Type B pancreatic cell (in vitro differentiated cells): ENCODE measurements around the gene PHF2. TPM values are rescaled to one million over a fixed set of nuclear protein-coding genes. Genes with fewer than 3 reads are reported as not detected.

Source experiments
- DNase-seq: peaks from one replicate; pipeline ENCODE4 v3.0.0; 2021; ENCODE audit warnings: mixed read lengths; ENCODE audit not compliant: unreplicated experiment; ENCODE audit errors: extremely low spot score
- H3K27ac Mint-ChIP-seq: 2 replicates; pipeline ENCODE4 v1.8.0; 2021; ENCODE audit warnings: mild to moderate bottlenecking, mixed read lengths
- H3K27me3 Mint-ChIP-seq: 2 replicates; pipeline ENCODE4 v1.8.0; 2021; ENCODE audit warnings: mixed read lengths
- H3K36me3 Mint-ChIP-seq: 2 replicates; pipeline ENCODE4 v1.8.0; 2021; ENCODE audit warnings: mixed read lengths
- H3K4me1 Mint-ChIP-seq: one replicate; pipeline ENCODE4 v1.8.0; 2021; ENCODE audit warnings: mixed read lengths; ENCODE audit not compliant: unreplicated experiment
- H3K4me3 Mint-ChIP-seq: 2 replicates; pipeline ENCODE4 v1.8.0; 2021; ENCODE audit warnings: mild to moderate bottlenecking, mixed read lengths
- H3K9me3 Mint-ChIP-seq: 2 replicates; pipeline ENCODE4 v1.8.0; 2021; ENCODE audit warnings: mixed read lengths
- CTCF ChIP-seq: fragments of 200-600 bp; sonication (generic); conservative IDR thresholded peaks from 2 replicates; pipeline ENCODE4 v1.5.0; 2021; ENCODE audit warnings: antibody characterized with exemption, mild to moderate bottlenecking
- total RNA-seq: library from RNA; stranded (reverse); gene quantifications from 2 replicates; pipeline ENCODE4 v1.2.1, GENCODE V29; 2021; ENCODE audit warnings: low replicate concordance

Gene PHF2
- total RNA-seq, 1 donor from 2014 or later, result 34.7 TPM

- H3K4me1 Mint-ChIP-seq, result no peaks in the 10 kb centered on the region
- no peak overlapping the region for H3K27ac Mint-ChIP-seq
- H3K27me3 Mint-ChIP-seq, result no peaks in the 10 kb centered on the region
- no peaks in the 10 kb centered on the region for H3K9me3 Mint-ChIP-seq
- DNase-seq, result peak; percentile 59
- H3K4me3 Mint-ChIP-seq, result no peak overlapping the region
- H3K36me3 Mint-ChIP-seq, result no peaks in the 10 kb centered on the region
- no peak for TF ChIP-seq CTCF
Measured at GRCh38 chr9:93674580-93675335, 98.4 kb downstream of the PHF2 start.

DNA sequence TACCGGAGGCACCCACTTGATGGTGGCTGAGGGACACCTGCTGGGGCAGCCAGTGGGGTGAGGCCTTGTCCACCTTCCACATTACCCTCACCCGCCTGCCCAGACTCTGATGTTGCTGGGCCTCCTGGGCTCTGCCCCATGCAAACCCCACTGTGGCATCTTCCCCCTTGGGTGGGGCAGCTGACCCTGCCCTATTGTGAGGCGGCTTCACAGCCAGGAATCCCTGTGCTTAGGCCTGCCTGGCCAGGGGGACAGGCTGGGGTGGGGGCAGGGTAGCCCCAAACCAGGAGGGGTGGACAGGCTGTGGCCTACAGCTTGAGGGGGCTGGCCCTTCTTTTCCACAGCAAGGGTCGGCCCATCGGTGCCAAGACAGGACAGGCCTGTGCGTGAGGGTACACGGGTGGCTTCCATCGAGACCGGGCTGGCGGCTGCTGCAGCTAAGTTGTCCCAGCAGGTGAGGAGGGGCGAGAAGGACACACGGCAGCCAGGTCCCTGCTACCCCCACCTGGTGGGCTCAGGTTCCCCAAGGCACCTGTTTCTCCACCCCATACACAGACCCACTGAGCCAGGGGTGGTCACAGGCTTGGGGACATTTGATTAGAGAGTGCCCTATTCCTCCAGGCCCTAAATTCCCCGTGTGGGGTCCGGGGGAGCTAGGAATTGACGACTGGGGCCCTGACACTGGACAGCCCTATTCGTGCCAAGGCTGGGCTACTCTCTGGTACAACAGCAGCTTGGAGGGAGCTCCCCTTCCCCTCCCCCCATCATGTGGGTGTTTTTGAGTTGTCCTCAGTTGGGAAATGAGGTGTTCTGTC, 99.2 kb downstream of the PHF2 start:
- no peaks in the 10 kb centered on the region for H3K27me3 Mint-ChIP-seq
- H3K9me3 Mint-ChIP-seq, result no peaks in the 10 kb centered on the region
- H3K4me1 Mint-ChIP-seq, result no peaks in the 10 kb centered on the region
- no peak overlapping the region for H3K4me3 Mint-ChIP-seq
- TF ChIP-seq CTCF, result no peak
- no peaks in the 10 kb centered on the region for H3K36me3 Mint-ChIP-seq
- DNase-seq, result peak; percentile 57
- H3K27ac Mint-ChIP-seq, result no peak overlapping the region

DNA sequence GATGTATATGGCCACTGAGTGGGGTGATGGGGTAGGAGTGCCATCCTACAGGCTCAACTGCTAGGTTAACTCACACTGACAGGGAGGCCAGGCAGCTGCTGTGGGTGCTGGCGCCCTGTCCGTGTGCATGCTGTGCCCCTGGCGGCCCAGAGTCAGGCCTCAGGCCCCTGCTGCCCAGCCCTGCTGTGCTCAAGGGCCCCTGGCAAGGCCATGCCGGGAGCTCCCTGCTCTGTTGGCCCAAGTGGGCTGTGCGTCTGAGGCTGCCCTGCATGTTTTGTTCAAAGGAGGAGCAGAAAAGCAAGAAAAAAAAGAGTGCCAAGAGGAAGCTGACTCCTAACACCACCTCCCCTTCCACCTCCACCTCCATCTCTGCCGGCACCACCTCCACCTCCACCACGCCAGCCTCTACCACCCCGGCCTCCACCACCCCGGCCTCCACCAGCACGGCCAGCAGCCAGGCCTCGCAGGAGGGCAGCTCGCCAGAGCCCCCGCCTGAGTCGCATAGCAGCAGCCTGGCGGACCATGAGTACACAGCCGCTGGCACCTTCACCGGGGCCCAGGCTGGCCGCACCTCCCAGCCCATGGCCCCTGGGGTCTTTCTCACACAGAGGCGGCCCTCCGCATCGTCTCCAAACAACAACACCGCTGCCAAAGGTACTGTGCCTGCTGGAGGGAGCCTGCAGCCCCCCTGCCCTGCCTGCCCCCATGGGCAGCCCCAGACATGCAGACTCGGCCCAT, 100.1 kb downstream of the PHF2 start:
- TF ChIP-seq CTCF, result no peak
- H3K4me1 Mint-ChIP-seq, result no peaks in the 10 kb centered on the region
- peak; percentile 65 for DNase-seq
- no peaks in the 10 kb centered on the region for H3K9me3 Mint-ChIP-seq
- no peak overlapping the region for H3K27ac Mint-ChIP-seq
- no peaks in the 10 kb centered on the region for H3K36me3 Mint-ChIP-seq
- H3K27me3 Mint-ChIP-seq, result no peaks in the 10 kb centered on the region
- H3K4me3 Mint-ChIP-seq, result no peak overlapping the region

DNA sequence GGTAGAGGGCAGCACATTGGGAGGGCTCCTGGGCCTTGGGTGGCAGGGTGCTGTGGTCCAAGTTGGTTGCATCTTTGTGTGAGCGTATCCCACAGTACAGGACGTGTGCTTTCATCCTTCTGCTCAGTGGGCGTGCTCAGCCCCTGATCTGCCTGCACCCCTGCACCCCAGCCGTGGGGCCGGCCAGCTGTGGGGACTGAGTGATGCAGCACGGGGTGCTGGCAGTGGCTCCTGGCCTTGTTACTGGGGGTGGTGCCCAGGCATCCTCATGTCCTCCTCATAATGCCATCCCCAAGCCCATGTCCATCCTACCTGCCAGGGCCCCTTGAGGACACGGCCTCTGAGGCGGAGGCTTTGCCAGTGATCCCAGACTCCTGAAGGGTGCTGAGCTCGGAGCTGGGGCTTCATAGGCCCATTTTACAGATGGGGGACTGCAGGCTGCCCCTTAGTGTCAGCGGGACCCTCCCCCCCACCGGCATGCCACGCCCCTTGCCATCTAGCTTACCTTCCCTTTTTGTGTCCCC, 100.7 kb downstream of the PHF2 start:
- H3K4me1 Mint-ChIP-seq, result peaks cover under 1% of the 10 kb centered on the region
- H3K4me3 Mint-ChIP-seq, result no peak overlapping the region
- TF ChIP-seq CTCF, result no peak
- H3K27ac Mint-ChIP-seq, result no peak overlapping the region
- peak; percentile 54 for DNase-seq
- no peaks in the 10 kb centered on the region for H3K9me3 Mint-ChIP-seq
- H3K36me3 Mint-ChIP-seq, result no peaks in the 10 kb centered on the region
- peaks cover under 1% of the 10 kb centered on the region for H3K27me3 Mint-ChIP-seq

DNA sequence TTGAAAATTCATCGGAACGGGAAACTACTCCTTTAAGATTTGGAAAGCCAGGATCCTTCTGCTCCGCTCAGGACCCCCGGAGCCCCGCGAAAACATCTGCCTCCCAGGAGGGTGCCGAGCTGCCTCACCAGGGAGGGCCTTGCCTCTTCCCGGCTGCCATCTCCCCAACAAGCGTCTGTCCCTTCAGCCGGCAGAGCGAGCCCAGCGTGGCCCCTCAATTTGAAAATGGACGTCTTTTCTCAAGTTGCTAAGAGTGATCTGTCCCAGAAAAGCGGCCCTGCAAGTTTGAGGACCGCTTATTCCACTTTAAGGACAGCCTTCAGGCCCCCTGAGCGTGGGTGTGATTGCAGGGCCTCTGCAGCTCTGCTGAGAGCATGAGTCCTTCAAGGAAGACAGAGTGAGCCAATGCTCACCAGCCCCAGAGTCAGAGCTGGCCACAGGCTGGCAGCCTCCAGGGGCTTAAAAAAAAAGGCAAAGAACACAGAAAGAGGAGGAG, 101.3 kb downstream of the PHF2 start:
- TF ChIP-seq CTCF, result no peak
- Mint-ChIP-seq H3K36me3 (no peaks in the 10 kb centered on the region), H3K4me1 (peaks cover 4% of the 10 kb centered on the region), H3K27me3 (peaks cover 3% of the 10 kb centered on the region), H3K9me3 (no peaks in the 10 kb centered on the region), H3K27ac (no peak overlapping the region), H3K4me3 (no peak overlapping the region)
- DNase-seq, result no peak
